HG02970 (cell line): ENCODE measurements around the gene GLB1L.

ENCODE experiments used
- ATAC-seq: cut with Tn5 transposase; IDR thresholded peaks from one replicate; pipeline ENCODE4 v1.9.1; 2021; ENCODE audit warnings: mild to moderate bottlenecking, moderate library complexity, moderate number of reproducible peaks; ENCODE audit not compliant: unreplicated experiment, low FRiP score

The GLB1L gene

GRCh38 chr2:219228911-219229304 is 16.3 kb downstream of the GLB1L start:
- no peak for ATAC-seq

DNA sequence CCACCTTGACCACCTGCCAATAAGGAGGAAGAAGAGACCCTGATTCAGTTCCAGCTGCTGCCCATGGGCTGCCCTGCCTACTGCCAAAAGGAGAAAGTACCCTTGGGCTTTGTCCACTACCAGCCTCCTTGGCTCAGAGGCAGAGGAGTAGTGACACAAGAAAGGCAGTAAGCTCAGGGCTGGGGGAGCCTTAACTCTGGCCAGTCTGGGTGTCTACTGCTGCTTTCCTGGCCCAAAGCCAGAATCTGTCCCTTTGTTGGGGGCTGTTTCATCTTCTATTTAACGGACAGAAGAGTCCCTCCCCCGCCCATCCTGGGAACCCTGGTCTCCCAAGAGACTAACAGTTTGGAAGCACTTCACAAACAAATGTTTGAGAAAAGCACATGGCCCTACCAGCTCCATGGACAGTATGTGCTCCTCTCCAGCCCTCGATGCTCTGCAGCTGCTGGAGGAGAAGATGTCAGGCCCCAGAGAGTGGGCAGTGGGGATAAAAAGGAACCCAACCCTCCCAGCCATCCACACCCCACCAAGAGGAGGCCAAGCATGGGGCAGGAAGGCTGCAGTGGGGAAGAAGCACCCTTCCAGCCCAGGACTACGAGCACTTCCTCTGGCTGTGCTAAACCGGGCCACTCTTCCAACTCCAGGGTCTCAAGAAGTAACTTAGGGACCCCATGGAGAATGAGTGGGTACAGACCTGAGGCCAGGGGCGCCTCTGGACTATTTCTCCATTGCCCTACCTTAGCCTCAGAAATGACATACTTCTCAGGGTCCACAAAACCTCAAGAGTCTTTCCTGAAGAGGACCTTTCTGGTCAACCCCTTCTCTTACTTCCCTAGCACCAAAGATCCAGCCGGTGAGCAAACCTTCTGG is 17.0 kb downstream of the GLB1L start:
- ATAC-seq, result no peak

- ATAC-seq, result no peak
These were observed 19.9 kb downstream of the GLB1L start for GRCh38 chr2:219225350-219225749.

DNA sequence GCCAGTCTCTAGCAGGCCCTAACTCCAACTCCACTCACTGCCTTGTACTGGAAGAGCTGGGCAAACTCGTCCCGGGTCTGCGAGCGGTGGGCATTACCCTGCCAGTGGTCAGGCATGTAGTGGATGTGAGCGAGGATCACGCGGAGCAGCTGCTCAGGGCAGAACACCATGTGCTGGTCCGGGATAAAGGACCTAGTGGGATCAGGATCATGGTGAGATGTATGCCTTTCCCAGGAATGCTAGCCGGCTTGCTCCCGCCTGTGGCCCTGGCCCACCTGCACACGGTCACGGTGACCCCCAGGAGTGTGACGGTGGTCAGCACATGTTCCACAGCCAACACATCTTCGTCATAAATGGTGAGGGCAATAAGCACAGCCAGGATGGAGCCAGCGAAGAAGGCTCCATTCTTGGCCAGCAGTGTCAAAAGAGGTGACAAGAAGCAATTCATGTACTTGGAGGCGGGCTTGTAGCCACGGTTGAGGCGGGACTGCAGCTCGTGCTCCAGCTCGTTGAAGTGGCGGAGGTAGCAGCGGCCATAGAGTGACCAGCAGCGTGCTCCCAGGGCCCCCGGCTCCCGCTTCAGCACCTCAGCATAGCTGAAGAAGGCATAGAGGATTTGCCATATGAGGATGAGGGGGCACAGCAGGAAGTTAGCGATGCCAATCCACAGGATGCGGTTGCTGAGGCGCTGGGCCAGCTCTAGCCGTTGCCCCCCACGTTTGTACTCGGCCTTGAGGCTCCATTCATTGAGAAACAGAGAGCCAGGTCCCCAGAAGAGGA is 21.2 kb downstream of the GLB1L start:
- no peak for ATAC-seq

- ATAC-seq, result no peak
These were observed 23.2 kb downstream of the GLB1L start for GRCh38 chr2:219221957-219222518.

GRCh38 chr2:219220652-219221402 is 24.4 kb downstream of the GLB1L start:
- ATAC-seq, result no peak

DNA sequence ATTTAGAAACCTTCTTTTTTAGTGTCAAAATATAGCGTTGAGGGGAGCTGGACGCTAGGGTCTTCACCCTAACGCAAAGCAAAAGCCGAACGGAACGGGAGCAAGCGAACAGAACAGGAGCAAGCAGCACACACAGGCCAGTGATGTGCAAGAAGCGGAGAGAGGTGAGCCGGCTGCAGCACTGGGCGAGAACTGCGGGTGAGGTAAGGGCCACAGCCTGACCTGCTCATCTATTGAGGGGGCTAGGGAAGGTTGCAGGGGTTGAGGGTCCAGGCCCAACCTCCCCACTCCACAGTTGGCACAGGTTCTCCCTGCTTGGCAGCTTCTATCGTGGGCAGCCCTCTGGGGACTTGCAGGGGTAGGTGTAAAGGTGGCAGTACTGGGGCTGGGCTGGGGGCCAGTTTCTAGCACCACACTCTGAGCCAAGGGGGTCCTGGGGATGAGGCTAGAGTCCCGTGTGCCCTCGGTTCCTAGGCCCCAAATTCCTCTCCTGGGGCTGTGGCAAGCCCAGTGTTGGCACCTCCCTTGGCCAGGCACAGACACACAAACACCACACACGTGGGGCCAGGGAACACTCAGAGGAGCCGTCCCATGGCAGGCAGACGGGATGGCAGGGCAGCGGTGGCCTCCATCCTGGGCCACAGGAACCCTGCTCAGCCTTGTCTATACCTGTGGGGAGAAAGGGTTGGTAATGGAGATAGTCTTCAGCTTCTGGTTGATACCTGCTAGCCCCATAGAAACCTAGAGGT is 25.3 kb downstream of the GLB1L start:
- ATAC-seq, result no peak

GRCh38 chr2:219218732-219219701 is 26.2 kb downstream of the GLB1L start, which contains the start of gene ABCB6:
Gene ABCB6, minus strand, starts transcription at chr2:219218958. Its CDS starts 285 bp downstream, at chr2:219218673.
- peak; percentile 74 for ATAC-seq

DNA sequence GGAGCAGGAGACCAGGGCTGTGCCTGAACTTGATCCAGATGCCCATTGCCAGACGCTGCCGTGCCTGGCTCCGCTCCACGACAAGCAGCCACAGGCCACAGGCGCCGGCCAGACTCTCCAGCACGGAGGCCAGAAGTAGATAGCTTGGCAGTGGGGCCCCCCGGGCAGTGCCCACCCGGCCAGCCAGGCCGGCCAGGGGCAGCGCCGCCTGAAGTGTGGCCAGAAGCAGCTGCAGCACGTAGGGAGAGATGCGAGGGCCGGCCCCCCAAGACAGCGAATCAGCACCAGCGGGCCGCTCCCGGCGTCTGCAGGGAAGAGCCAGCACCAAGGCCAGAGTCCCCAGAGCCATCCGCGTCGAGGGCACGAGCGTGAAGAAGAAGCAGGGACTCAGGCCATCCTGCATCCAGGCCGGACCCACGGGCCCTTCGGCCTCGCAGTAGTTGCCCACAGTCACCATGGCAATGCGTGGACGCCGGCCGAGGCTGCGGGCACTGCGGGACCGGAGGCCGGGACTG is 27.0 kb downstream of the GLB1L start:
- ATAC-seq, result peak; percentile 18

DNA sequence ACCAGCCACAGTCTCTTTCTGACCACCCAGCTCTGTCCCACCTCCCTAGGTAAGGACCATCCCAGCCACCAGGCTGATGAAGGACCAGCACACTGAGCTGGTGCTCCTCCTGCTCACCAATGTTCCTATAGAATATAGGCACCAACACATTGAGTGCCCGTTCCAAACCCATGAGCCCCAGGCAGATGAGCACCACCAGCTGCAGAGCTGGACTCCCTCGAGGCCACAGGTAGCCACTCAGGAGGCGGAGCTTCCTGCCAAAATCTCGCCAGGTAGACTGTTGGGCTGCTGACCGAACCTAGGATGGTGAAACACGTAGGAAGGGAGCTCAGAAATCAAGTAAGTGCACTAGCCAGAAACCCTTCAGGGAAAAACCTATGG is 28.7 kb downstream of the GLB1L start:
- no peak for ATAC-seq

- ATAC-seq, result no peak
These were observed 29.2 kb downstream of the GLB1L start for GRCh38 chr2:219215871-219216534.

GRCh38 chr2:219214786-219215185 is 30.5 kb downstream of the GLB1L start:
- ATAC-seq, result no peak

- ATAC-seq, result no peak
These were observed 31.1 kb downstream of the GLB1L start for GRCh38 chr2:219214141-219214540.

DNA sequence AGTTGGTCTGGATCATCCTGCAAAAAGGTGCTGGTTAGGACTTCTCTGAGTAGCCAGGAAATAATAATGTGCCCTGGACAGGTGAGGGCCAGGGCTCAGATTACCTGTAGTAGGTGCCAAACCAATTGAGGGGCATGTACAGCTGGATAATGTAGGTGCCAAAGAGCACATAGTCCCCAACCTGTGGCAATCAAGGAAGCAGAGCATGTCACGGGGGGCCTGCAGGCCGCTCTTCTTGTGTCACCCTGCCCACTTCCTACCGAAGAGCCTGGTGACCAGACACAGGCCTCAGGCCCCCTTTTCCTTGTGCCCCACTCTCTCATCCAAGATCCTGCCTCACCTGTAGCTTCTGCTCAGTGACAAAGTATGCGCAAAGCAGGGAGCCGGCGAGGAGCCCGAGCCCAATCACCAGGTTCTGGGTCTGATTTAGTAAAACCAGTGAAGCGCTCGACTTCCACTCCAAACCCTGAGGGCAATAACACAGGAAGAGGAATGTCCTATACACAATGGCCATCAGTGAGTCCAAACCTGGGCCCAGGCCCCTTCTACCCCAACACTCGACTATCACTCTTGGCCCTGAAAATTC is 31.7 kb downstream of the GLB1L start:
- no peak for ATAC-seq

DNA sequence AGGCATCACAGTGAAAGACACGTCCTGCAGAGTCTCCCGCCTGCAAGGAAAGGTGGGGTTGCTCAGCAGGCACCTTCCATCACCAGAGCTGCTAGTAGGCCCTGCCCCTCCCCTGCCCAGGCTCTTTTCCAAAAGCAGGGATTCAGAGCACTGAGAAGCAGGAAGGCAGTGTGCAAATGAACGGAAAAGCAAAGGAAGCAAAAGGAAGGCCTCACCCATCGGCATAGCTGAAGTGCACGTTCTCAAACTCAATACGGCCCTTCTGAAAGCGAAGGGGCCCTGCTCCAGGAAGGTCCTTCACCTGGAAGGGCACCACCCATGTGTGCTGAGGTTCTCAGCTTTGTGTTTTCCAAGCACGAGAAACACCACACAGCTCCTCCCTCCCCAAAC is 32.2 kb downstream of the GLB1L start:
- ATAC-seq, result no peak

DNA sequence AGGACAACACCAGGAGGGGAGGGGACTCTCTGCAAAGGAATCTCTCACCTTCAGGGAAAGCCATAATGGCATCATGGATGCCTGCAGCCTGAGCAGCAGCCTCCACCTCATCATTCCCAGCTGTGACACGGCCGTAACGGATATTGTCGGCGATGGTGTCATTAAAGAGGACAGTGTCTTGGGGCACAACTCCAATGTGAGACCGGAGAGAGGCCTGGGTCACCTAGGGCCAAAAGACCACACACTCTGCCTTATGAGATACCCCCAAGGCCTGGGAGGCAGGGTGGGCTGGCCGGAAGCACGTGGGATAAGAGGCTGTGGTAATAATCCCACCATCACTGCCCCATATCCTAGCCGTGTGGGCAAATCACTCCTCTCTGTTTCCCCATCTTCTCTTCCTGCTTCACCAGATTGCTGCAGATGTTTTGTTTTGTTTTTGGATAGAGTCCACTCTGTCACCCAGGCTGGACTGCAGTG is 34.3 kb downstream of the GLB1L start:
- no peak for ATAC-seq

DNA sequence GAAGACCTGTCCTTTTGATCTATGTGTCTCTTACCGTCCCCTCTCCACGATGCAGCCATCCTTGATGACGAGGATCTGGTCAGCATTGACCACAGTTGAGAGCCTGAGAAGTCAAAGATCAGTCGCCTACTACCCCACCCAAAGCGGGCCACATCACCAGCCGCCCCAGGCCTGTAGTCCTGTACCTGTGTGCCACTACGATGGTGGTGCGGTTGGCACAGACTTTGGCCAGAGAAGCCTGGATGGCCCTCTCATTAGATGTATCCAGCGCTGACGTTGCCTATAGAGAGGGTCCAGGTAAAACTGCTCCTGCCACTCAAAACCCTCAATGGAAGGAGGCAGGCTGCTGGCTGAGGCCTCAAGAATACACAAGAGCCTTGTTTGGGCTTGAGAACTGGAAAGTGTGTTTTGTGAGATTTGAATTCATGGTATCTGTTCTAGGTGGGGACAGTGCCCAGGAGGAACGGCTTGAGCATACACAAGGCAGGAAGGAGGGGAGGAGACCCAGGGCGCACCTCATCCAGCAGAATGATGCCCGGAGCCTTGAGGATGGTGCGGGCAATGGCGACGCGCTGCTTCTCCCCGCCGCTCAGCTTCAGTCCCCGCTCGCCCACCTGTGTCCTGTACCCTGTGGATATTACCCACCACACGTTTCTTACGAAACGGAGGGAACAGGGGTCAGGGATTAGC is 34.9 kb downstream of the GLB1L start:
- ATAC-seq, result no peak
